ENCODE data around the gene MASP2. TPM values are rescaled to one million over a fixed set of nuclear protein-coding genes. Genes with fewer than 3 reads are reported as not detected.

The MASP2 gene
- total and polyA plus RNA-seq, 2 of the 8 experiments (the other 6 are each of a cell fraction or from before 2014, with no cell fraction given): 0.54 to 1.2 TPM

- TF ChIP-seq CTCF (IDR thresholded peaks at IDR 0.05; ENCODE audit: control extremely low read depth in 1 of 3, insufficient read depth in 1 of 3, low read depth in 1 of 3, low read length in 3 of 3): no peak
- TF ChIP-seq POLR2AphosphoS5 (IDR thresholded peaks at IDR 0.05; ENCODE audit: low read depth, low read length): no peak
- TF ChIP-seq NRF1 (IDR thresholded peaks at IDR 0.05; ENCODE audit: low read depth, low read length): no peak
These were observed 57.9 kb downstream of the MASP2 start (continued) for GRCh38 chr1:10989095-10989494.
